ENCODE results near the gene DTNB.

DNA sequence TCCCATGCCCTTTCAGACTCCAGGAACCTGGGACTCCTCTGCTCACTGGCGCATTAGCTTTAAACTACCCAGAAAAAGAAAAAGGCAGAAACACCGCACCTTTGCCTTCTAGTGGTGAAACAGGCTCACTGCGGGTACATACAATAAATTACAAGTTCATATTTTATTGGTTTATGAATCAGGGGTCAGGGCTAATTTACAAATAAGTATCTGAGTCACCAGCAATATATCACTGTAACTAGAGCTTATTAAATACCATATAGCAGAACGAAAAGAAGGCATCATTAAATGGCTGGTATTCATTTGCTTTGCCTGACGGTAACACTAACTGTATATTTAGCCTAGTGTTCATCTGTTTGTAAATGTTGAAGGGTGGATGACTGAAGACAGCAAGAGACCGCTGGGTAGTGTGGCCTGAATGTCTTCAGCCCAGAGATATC is 26.9 kb upstream of the DTNB start:
- TF ChIP-seq POLR2A (IDR thresholded peaks at IDR 0.05) (no peak), EP300 (IDR thresholded peaks at IDR 0.05) (no peak)
- TF ChIP-seq, protein P1, sequence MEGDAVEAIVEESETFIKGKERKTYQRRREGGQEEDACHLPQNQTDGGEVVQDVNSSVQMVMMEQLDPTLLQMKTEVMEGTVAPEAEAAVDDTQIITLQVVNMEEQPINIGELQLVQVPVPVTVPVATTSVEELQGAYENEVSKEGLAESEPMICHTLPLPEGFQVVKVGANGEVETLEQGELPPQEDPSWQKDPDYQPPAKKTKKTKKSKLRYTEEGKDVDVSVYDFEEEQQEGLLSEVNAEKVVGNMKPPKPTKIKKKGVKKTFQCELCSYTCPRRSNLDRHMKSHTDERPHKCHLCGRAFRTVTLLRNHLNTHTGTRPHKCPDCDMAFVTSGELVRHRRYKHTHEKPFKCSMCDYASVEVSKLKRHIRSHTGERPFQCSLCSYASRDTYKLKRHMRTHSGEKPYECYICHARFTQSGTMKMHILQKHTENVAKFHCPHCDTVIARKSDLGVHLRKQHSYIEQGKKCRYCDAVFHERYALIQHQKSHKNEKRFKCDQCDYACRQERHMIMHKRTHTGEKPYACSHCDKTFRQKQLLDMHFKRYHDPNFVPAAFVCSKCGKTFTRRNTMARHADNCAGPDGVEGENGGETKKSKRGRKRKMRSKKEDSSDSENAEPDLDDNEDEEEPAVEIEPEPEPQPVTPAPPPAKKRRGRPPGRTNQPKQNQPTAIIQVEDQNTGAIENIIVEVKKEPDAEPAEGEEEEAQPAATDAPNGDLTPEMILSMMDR (IDR thresholded peaks at IDR 0.05), result peak; percentile 31 to 53 (median 41)

Measured in ovary (tissue), 3 donors.